ENCODE results near the gene TFCP2. TPM values are rescaled to one million over a fixed set of nuclear protein-coding genes. Genes with fewer than 3 reads are reported as not detected.

TFCP2 gene
- total RNA-seq, 1 experiment from 2014 or later = 33.9 TPM

DNA sequence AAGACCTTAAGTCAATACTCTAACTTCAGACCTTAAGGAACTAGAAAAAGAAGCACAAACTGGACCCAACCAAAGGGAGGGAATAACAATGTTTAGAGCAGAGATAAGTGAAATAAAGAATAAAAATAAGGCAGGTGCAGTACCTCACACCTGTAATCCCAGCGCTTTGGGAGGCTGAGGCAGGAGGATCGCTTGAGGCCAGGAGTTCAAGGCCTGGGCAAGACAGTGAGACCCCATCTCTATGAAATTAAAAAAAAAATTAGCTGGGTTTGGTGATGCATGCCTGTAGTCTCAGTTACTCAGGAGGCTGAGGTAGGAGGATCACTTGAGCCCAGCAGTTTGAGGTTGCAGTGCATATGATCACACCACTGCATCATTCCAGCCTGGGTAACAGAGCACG lies 9.1 kb downstream of the TFCP2 start:
- CTCF ChIA-PET = no interaction called here
- H3K4me1 ChIP-seq (ENCODE audit: control insufficient read depth, insufficient read depth, low read length) = no peaks in the 10 kb centered on the region
- ATAC-seq (no peak), DNase-seq (ENCODE audit: low read depth, low spot score) (no peak)
- H3K27ac ChIP-seq (ENCODE audit: low read length) = no peak overlapping the region
- H3K9me3 ChIP-seq (ENCODE audit: control insufficient read depth, insufficient read depth, low read depth, low read length) = no peaks in the 10 kb centered on the region
- no peaks in the 10 kb centered on the region for H3K36me3 ChIP-seq (ENCODE audit: control insufficient read depth, insufficient read depth, low read length)
- TF ChIP-seq POLR2AphosphoS5 (IDR thresholded peaks at IDR 0.05; ENCODE audit: low read depth, low read length) = no peak
- TF ChIP-seq, protein P1, sequence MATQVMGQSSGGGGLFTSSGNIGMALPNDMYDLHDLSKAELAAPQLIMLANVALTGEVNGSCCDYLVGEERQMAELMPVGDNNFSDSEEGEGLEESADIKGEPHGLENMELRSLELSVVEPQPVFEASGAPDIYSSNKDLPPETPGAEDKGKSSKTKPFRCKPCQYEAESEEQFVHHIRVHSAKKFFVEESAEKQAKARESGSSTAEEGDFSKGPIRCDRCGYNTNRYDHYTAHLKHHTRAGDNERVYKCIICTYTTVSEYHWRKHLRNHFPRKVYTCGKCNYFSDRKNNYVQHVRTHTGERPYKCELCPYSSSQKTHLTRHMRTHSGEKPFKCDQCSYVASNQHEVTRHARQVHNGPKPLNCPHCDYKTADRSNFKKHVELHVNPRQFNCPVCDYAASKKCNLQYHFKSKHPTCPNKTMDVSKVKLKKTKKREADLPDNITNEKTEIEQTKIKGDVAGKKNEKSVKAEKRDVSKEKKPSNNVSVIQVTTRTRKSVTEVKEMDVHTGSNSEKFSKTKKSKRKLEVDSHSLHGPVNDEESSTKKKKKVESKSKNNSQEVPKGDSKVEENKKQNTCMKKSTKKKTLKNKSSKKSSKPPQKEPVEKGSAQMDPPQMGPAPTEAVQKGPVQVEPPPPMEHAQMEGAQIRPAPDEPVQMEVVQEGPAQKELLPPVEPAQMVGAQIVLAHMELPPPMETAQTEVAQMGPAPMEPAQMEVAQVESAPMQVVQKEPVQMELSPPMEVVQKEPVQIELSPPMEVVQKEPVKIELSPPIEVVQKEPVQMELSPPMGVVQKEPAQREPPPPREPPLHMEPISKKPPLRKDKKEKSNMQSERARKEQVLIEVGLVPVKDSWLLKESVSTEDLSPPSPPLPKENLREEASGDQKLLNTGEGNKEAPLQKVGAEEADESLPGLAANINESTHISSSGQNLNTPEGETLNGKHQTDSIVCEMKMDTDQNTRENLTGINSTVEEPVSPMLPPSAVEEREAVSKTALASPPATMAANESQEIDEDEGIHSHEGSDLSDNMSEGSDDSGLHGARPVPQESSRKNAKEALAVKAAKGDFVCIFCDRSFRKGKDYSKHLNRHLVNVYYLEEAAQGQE (IDR thresholded peaks at IDR 0.05; ENCODE audit: insufficient read depth in 1 of 2, low read depth in 2 of 2, low read length in 1 of 2) = no peak
- TF ChIP-seq TCF7L2 (IDR thresholded peaks at IDR 0.05; ENCODE audit: low read depth, low read length) = no peak
- TF ChIP-seq, protein P2, sequence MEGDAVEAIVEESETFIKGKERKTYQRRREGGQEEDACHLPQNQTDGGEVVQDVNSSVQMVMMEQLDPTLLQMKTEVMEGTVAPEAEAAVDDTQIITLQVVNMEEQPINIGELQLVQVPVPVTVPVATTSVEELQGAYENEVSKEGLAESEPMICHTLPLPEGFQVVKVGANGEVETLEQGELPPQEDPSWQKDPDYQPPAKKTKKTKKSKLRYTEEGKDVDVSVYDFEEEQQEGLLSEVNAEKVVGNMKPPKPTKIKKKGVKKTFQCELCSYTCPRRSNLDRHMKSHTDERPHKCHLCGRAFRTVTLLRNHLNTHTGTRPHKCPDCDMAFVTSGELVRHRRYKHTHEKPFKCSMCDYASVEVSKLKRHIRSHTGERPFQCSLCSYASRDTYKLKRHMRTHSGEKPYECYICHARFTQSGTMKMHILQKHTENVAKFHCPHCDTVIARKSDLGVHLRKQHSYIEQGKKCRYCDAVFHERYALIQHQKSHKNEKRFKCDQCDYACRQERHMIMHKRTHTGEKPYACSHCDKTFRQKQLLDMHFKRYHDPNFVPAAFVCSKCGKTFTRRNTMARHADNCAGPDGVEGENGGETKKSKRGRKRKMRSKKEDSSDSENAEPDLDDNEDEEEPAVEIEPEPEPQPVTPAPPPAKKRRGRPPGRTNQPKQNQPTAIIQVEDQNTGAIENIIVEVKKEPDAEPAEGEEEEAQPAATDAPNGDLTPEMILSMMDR (IDR thresholded peaks at IDR 0.05) = no peak
- TF ChIP-seq SIN3A (IDR thresholded peaks at IDR 0.05; ENCODE audit: borderline replicate concordance, insufficient read depth, low read depth, low read length) = no peak
- intact Hi-C loops (cut with micrococcal nuclease; ENCODE audit: unreplicated experiment) = no loop called here
- no peaks in the 10 kb centered on the region for H3K27me3 ChIP-seq (ENCODE audit: control insufficient read depth, insufficient read depth, low read length)
- POLR2A ChIA-PET = no interaction called here
- in situ Hi-C loops (cut with HindIII; ENCODE audit: low pct_unique_long_range_greater_than_20kb, low sequenced_read_pairs) = no loop called here
- BruUV-seq (replicated peaks) = no TSS peak
- H3K4me3 ChIP-seq (ENCODE audit: low read depth in 2 of 2, low read length in 2 of 2) = no peak overlapping the region

GRCh38 chr12:51162217-51162616 lies 10.7 kb downstream of the TFCP2 start:
- intact Hi-C loops (cut with micrococcal nuclease; ENCODE audit: unreplicated experiment) = no loop called here
- no peak for DNase-seq (ENCODE audit: low read depth, low spot score)
- ChIA-PET CTCF (no interaction called here), POLR2A (no interaction called here)
- no peak overlapping the region for H3K4me3 ChIP-seq (ENCODE audit: low read depth in 2 of 2, low read length in 2 of 2)
- no peak overlapping the region for H3K27ac ChIP-seq (ENCODE audit: low read length)
- no peaks in the 10 kb centered on the region for H3K9me3 ChIP-seq (ENCODE audit: control insufficient read depth, insufficient read depth, low read depth, low read length)
- in situ Hi-C loops (cut with HindIII; ENCODE audit: low pct_unique_long_range_greater_than_20kb, low sequenced_read_pairs) = no loop called here
- BruUV-seq (replicated peaks) = no TSS peak
- no peak for TF ChIP-seq SIN3A (IDR thresholded peaks at IDR 0.05; ENCODE audit: borderline replicate concordance, insufficient read depth, low read depth, low read length)
- TF ChIP-seq POLR2AphosphoS5 (IDR thresholded peaks at IDR 0.05; ENCODE audit: low read depth, low read length) = no peak
- no peak for TF ChIP-seq TCF7L2 (IDR thresholded peaks at IDR 0.05; ENCODE audit: low read depth, low read length)
- TF ChIP-seq, protein P1 (IDR thresholded peaks at IDR 0.05; ENCODE audit: insufficient read depth in 1 of 2, low read depth in 2 of 2, low read length in 1 of 2) = no peak
- TF ChIP-seq, protein P2 (IDR thresholded peaks at IDR 0.05) = no peak
- H3K27me3 ChIP-seq (ENCODE audit: control insufficient read depth, insufficient read depth, low read length) = no peaks in the 10 kb centered on the region
- no peaks in the 10 kb centered on the region for H3K36me3 ChIP-seq (ENCODE audit: control insufficient read depth, insufficient read depth, low read length)
- H3K4me1 ChIP-seq (ENCODE audit: control insufficient read depth, insufficient read depth, low read length) = no peaks in the 10 kb centered on the region
- ATAC-seq = no peak

All from Panc1 (cell line).